Memory B cell (primary cell): Measurements from ENCODE around the gene MPP3.
"Not testable (repeated sequence)": the region's sequence is repeated elsewhere in the genome, so short reads cannot be mapped to it uniquely, and the experiment has no call there.

Source experiments
- ATAC-seq: fragments of 150-1000 bp; cut with Tn5 transposase; 2 replicates; pipeline ENCODE4 v1.10.0; 2021; ENCODE audit warnings: low read depth, mild to moderate bottlenecking, moderate library complexity
- DNase-seq, 2 donors: peaks; one replicate each; pipeline ENCODE4 v3.0.0; 2022; ENCODE audit warnings: low spot score in 2 of 2
- H3K27ac Mint-ChIP-seq: one replicate; pipeline ENCODE4 v1.8.0; 2022; ENCODE audit warnings: mild to moderate bottlenecking, moderate library complexity, mixed read lengths
- H3K27me3 Mint-ChIP-seq: one replicate; pipeline ENCODE4 v1.8.0; 2022; ENCODE audit warnings: mixed read lengths
- H3K36me3 Mint-ChIP-seq: one replicate; pipeline ENCODE4 v1.8.0; 2022; ENCODE audit warnings: mild to moderate bottlenecking, mixed read lengths
- H3K4me1 Mint-ChIP-seq: one replicate; pipeline ENCODE4 v1.8.0; 2022; ENCODE audit warnings: mixed read lengths
- H3K4me3 Mint-ChIP-seq: one replicate; pipeline ENCODE4 v1.8.0; 2022; ENCODE audit warnings: mild to moderate bottlenecking, moderate library complexity, mixed read lengths
- H3K9me3 Mint-ChIP-seq: one replicate; pipeline ENCODE4 v1.8.0; 2022; ENCODE audit warnings: mixed read lengths

MPP3 gene

GRCh38 chr17:43813386-43813785 is 19.6 kb downstream of the MPP3 start:
- Mint-ChIP-seq H3K27me3 (peaks cover 16% of the 10 kb centered on the region), H3K36me3 (no peaks in the 10 kb centered on the region), H3K27ac (no peak overlapping the region), H3K4me1 (no peaks in the 10 kb centered on the region), H3K9me3 (no peaks in the 10 kb centered on the region), H3K4me3 (no peak overlapping the region)
- no peak for DNase-seq
- ATAC-seq, result no peak

- no peak overlapping the region for H3K4me3 Mint-ChIP-seq
- DNase-seq (no peak), ATAC-seq (no peak)
- no peak overlapping the region for H3K27ac Mint-ChIP-seq
- peaks cover 16% of the 10 kb centered on the region for H3K27me3 Mint-ChIP-seq
- H3K36me3 Mint-ChIP-seq, result no peaks in the 10 kb centered on the region
- no peaks in the 10 kb centered on the region for H3K9me3 Mint-ChIP-seq
- no peaks in the 10 kb centered on the region for H3K4me1 Mint-ChIP-seq
These were observed 20.3 kb downstream of the MPP3 start for GRCh38 chr17:43812396-43813265.

GRCh38 chr17:43810823-43811222 is 22.1 kb downstream of the MPP3 start:
- H3K9me3 Mint-ChIP-seq, result no peaks in the 10 kb centered on the region
- H3K4me3 Mint-ChIP-seq, result no peak overlapping the region
- DNase-seq (no peak), ATAC-seq (no peak)
- no peaks in the 10 kb centered on the region for H3K4me1 Mint-ChIP-seq
- H3K27me3 Mint-ChIP-seq, result peaks cover 14% of the 10 kb centered on the region
- no peaks in the 10 kb centered on the region for H3K36me3 Mint-ChIP-seq
- H3K27ac Mint-ChIP-seq, result no peak overlapping the region

- Mint-ChIP-seq H3K36me3 (no peaks in the 10 kb centered on the region), H3K9me3 (peaks cover under 1% of the 10 kb centered on the region), H3K4me3 (no peak overlapping the region), H3K4me1 (no peaks in the 10 kb centered on the region), H3K27me3 (peaks cover 15% of the 10 kb centered on the region), H3K27ac (no peak overlapping the region)
- ATAC-seq, result no peak
- DNase-seq, result no peak
These were observed 22.7 kb downstream of the MPP3 start for GRCh38 chr17:43810226-43810715.

- Mint-ChIP-seq H3K4me1 (no peaks in the 10 kb centered on the region), H3K27ac (no peak overlapping the region), H3K27me3 (peaks cover 19% of the 10 kb centered on the region), H3K4me3 (no peak overlapping the region), H3K36me3 (peaks cover 2% of the 10 kb centered on the region), H3K9me3 (peaks cover 4% of the 10 kb centered on the region)
- DNase-seq (no peak), ATAC-seq (no peak)
These were observed 23.8 kb downstream of the MPP3 start for GRCh38 chr17:43809121-43809520.

GRCh38 chr17:43808076-43808475 is 24.9 kb downstream of the MPP3 start:
- H3K27ac Mint-ChIP-seq, result no peak overlapping the region
- H3K36me3 Mint-ChIP-seq, result peaks cover 2% of the 10 kb centered on the region
- ATAC-seq, result no peak
- no peaks in the 10 kb centered on the region for H3K4me1 Mint-ChIP-seq
- H3K9me3 Mint-ChIP-seq, result peaks cover 4% of the 10 kb centered on the region
- no peak overlapping the region for H3K4me3 Mint-ChIP-seq
- peaks cover 18% of the 10 kb centered on the region for H3K27me3 Mint-ChIP-seq
- no peak for DNase-seq

GRCh38 chr17:43805117-43805516 is 27.8 kb downstream of the MPP3 start:
- H3K27me3 Mint-ChIP-seq, result peaks cover 21% of the 10 kb centered on the region
- ATAC-seq (no peak), DNase-seq (no peak)
- peaks cover 4% of the 10 kb centered on the region for H3K9me3 Mint-ChIP-seq
- no peak overlapping the region for H3K27ac Mint-ChIP-seq
- H3K36me3 Mint-ChIP-seq, result peaks cover 2% of the 10 kb centered on the region
- no peak overlapping the region for H3K4me3 Mint-ChIP-seq
- H3K4me1 Mint-ChIP-seq, result no peaks in the 10 kb centered on the region

GRCh38 chr17:43803758-43804157 is 29.2 kb downstream of the MPP3 start:
- no peak overlapping the region for H3K4me3 Mint-ChIP-seq
- peaks cover 2% of the 10 kb centered on the region for H3K36me3 Mint-ChIP-seq
- H3K4me1 Mint-ChIP-seq, result no peaks in the 10 kb centered on the region
- ATAC-seq (no peak), DNase-seq (no peak)
- H3K27me3 Mint-ChIP-seq, result peaks cover 21% of the 10 kb centered on the region
- H3K27ac Mint-ChIP-seq, result no peak overlapping the region
- peaks cover 4% of the 10 kb centered on the region for H3K9me3 Mint-ChIP-seq

GRCh38 chr17:43801844-43802243 is 31.1 kb downstream of the MPP3 start:
- Mint-ChIP-seq H3K9me3 (peaks cover 4% of the 10 kb centered on the region), H3K27me3 (peaks cover 21% of the 10 kb centered on the region), H3K4me1 (no peaks in the 10 kb centered on the region), H3K4me3 (no peak overlapping the region), H3K27ac (no peak overlapping the region), H3K36me3 (peaks cover 2% of the 10 kb centered on the region)
- ATAC-seq (no peak), DNase-seq (no peak)

- Mint-ChIP-seq H3K9me3 (peaks cover 4% of the 10 kb centered on the region), H3K36me3 (peaks cover 2% of the 10 kb centered on the region), H3K27ac (no peak overlapping the region), H3K4me1 (no peaks in the 10 kb centered on the region), H3K27me3 (peaks cover 23% of the 10 kb centered on the region), H3K4me3 (no peak overlapping the region)
- no peak for ATAC-seq
- DNase-seq, result no peak
These were observed 32.2 kb downstream of the MPP3 start for GRCh38 chr17:43800736-43801135.

- ATAC-seq (no peak), DNase-seq (no peak)
- Mint-ChIP-seq H3K4me1 (no peaks in the 10 kb centered on the region), H3K27me3 (peaks cover 19% of the 10 kb centered on the region), H3K9me3 (no peaks in the 10 kb centered on the region), H3K27ac (no peak overlapping the region), H3K36me3 (no peaks in the 10 kb centered on the region), H3K4me3 (no peak overlapping the region)
These were observed 33.9 kb downstream of the MPP3 start for GRCh38 chr17:43799047-43799446.

GRCh38 chr17:43798024-43798423 is 34.9 kb downstream of the MPP3 start:
- not testable (repeated sequence) for H3K9me3 Mint-ChIP-seq, H3K36me3 Mint-ChIP-seq, DNase-seq, ATAC-seq, H3K27ac Mint-ChIP-seq, H3K4me1 Mint-ChIP-seq, H3K4me3 Mint-ChIP-seq
- peaks cover 21% of the 10 kb centered on the region for H3K27me3 Mint-ChIP-seq

- H3K4me3 Mint-ChIP-seq, H3K9me3 Mint-ChIP-seq, H3K4me1 Mint-ChIP-seq, ATAC-seq, H3K36me3 Mint-ChIP-seq, H3K27ac Mint-ChIP-seq, DNase-seq: not testable (repeated sequence)
- H3K27me3 Mint-ChIP-seq, result peaks cover 19% of the 10 kb centered on the region
These were observed 40.3 kb downstream of the MPP3 start for GRCh38 chr17:43792668-43793067.

- peaks cover 7% of the 10 kb centered on the region for H3K4me1 Mint-ChIP-seq
- ATAC-seq, result no peak
- H3K36me3 Mint-ChIP-seq, result no peaks in the 10 kb centered on the region
- H3K27me3 Mint-ChIP-seq, result peaks cover 16% of the 10 kb centered on the region
- DNase-seq, result no peak
- H3K9me3 Mint-ChIP-seq, result peaks cover 1% of the 10 kb centered on the region
- H3K27ac Mint-ChIP-seq, result no peak overlapping the region
- no peak overlapping the region for H3K4me3 Mint-ChIP-seq
These were observed 41.4 kb downstream of the MPP3 start for GRCh38 chr17:43791589-43791988.
